GM18867 (cell line): ENCODE data around the gene POLE.

Experiments used
- ATAC-seq: cut with Tn5 transposase; IDR thresholded peaks from one replicate; pipeline ENCODE4 v1.9.1; 2021; ENCODE audit warnings: mild to moderate bottlenecking, moderate library complexity; ENCODE audit not compliant: unreplicated experiment

The POLE gene

GRCh38 chr12:132618683-132619043, 68.5 kb downstream of the POLE start, which contains the start of gene P2RX2:
Gene P2RX2 (plus strand): TSS chr12:132618776. CDS start chr12:132618817, 41 bp downstream.
- ATAC-seq = no peak

GRCh38 chr12:132617822-132618682, 69.1 kb downstream of the POLE start:
- ATAC-seq = no peak

GRCh38 chr12:132617135-132617701, 69.9 kb downstream of the POLE start:
- ATAC-seq = no peak

GRCh38 chr12:132615579-132616038, 71.5 kb downstream of the POLE start:
- no peak for ATAC-seq

- ATAC-seq = peak; percentile 47
Measured at GRCh38 chr12:132614861-132615578, 72.1 kb downstream of the POLE start.

- ATAC-seq = no peak
Measured at GRCh38 chr12:132614029-132614428, 73.1 kb downstream of the POLE start.

GRCh38 chr12:132611620-132612019, 75.5 kb downstream of the POLE start:
- ATAC-seq = no peak

- no peak for ATAC-seq
Measured at GRCh38 chr12:132610866-132611602, 76.1 kb downstream of the POLE start.

GRCh38 chr12:132610051-132610759, 76.9 kb downstream of the POLE start, which contains the start of gene LRCOL1:
Gene LRCOL1 (minus strand): TSS chr12:132610582. CDS start chr12:132606251, 4,331 bp downstream.
- no peak for ATAC-seq

GRCh38 chr12:132608231-132609171, 78.6 kb downstream of the POLE start:
- no peak for ATAC-seq

- ATAC-seq = no peak
Measured at GRCh38 chr12:132606927-132607326, 80.2 kb downstream of the POLE start.

GRCh38 chr12:132606466-132606865, 80.7 kb downstream of the POLE start:
- no peak for ATAC-seq

GRCh38 chr12:132605892-132606291, 81.2 kb downstream of the POLE start:
- no peak for ATAC-seq

- no peak for ATAC-seq
Measured at GRCh38 chr12:132604668-132605441, 82.3 kb downstream of the POLE start.

- no peak for ATAC-seq
Measured at GRCh38 chr12:132604151-132604618, 83.0 kb downstream of the POLE start.

- ATAC-seq = no peak
Measured at GRCh38 chr12:132603240-132604150, 83.6 kb downstream of the POLE start.

- no peak for ATAC-seq
Measured at GRCh38 chr12:132602572-132603239, 84.4 kb downstream of the POLE start.
